NCI-H2196 treated with DMSO at 0.1 percent for 48 hours (cell line): ENCODE measurements around the gene PFDN6.

ENCODE experiments used
- DNase-seq: peaks from one replicate; lab custom pipeline; 2025; ENCODE audit not compliant: unreplicated experiment; lab: John Stamatoyannopoulos, UW

Gene PFDN6

DNA sequence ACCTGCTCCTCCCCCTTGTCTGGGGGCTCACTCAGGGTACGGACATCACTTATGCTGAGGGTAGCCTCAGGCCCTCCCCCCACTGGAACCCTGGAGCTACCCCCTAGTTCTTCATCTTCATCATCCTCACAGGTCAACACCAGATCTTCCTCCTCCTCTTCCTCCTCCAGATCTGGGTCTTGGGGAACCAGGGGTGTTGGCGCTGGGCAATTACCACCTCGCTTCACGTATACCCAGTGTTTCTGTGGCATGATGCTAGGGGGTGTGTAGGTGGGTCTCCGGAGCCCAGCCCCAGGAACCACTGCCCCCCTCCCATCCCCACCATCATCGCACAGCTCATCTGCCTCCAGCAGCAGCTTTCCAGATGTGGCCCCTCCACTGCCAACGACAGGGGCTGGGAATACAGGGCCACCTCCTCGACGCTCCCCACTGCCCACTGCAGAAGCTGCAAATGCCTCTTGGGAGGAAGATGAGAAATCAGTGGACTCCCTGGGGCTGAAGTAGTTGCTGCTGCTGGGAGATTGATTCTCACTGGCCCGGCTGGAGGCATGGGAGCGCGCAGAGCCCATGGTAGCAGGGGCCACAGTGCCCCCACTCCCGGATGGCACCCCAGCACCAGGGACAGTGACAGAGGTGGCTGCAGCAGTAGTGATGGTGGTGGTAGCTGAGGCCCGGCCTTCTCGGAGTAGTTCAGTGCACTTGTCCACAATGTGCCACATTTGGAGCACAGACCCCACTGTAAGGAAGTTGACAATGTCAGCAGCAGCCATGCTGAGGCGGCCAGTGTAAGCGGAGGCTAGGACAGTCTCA, 26.6 kb downstream of the PFDN6 start:
- DNase-seq, result no peak

GRCh38 chr6:33316603-33317418, 27.4 kb downstream of the PFDN6 start:
- no peak for DNase-seq

- DNase-seq, result no peak
Observed at GRCh38 chr6:33317419-33317668, 27.9 kb downstream of the PFDN6 start.

DNA sequence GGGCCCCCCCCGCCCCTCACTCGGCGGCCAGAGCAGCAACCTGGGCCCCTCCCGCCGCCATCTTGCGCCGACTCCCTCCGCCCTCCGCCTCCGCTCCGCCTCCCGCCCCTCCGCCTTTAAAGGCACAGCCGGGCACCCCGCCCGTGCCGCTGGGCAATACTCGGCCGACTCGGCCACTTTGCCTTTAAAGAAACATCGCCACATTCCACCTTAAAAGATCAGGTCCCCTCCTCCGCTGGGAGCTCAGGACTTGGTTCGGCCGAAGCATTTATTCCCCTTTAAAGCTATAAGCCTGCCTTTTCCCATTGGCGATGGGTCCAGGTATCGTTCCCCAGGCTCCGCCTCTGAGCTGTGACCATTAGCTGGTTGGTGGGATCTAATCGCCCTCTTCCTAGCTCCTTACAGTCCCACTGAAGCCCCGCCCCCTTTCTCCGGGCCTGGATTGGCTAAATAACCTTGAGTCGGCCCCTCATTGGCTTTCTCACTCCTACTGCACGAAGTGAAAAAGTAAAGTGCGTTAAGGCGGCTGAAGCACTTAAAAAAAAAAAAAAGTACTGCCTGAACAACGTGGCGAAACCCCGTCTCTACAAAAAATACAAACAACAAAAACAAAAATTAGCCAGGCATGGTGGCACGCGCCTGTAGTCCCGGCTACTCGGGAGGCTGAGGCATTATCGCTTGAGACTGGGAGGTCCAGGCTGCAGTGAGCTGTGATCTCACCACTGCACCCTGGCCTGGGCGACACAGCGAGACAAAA, 28.4 kb downstream of the PFDN6 start, which contains the start of gene ZBTB22:
Gene ZBTB22 (minus strand): TSS at position 76 of the 757 bp plus-strand sequence. CDS start 828 bp downstream, outside the sequence.
- peak; percentile 97 for DNase-seq

DNA sequence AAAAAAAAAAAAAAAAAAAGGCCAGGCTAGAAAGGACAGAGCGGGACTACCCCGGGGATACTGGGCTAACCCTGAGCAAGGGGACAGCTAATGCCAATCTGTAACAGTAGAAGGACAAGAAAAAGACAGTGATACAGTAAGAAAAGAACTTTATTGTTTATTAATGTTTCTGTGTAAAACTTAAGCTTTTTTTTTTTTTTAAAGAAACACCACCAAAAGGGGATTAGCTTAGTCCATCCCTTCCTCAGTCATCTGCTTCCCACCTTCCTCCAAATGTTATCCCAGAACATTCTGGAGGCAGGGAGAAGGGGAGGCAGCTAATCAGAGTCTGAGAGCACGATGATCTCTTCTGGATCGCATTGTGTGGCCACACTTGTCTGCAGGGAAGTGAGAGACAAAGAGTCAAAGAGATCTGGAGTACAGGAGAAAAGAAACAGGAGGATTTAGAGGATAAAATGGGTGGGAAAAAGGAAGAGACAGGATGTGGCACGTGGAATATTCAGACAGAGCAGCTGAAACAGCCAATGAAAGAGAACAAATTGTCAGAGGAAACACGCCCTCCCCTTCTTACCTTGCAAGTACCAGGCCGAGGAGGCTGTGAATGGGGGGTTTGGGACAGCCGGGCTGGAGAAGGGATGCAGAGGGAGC, 29.1 kb downstream of the PFDN6 start:
- DNase-seq, result no peak

GRCh38 chr6:33319939-33320314, 30.5 kb downstream of the PFDN6 start:
- no peak for DNase-seq

- DNase-seq, result peak; percentile 59
Observed at GRCh38 chr6:33320315-33321181, 31.1 kb downstream of the PFDN6 start.

DNA sequence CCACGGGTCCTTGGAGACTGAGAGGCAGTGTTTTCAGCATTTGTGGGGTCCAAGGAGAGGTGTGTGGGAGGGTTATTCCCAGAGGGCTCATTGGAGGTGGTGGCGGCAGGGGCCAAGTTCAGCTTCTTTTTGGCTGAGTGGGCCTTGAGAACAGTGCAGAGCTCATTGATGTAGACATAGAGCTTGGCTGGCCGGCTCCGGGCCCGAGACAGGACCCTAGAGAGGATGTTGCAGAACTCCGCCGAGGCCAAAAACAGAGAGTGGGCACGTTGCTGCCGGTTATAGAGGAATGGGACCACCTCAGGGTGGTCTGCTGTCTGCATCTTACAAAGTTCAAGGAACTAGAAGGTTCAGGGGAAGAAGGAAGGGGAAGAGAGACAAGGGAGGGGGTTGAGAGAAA, 31.8 kb downstream of the PFDN6 start:
- no peak for DNase-seq

- DNase-seq, result no peak
Observed at GRCh38 chr6:33323623-33323948, 34.2 kb downstream of the PFDN6 start.

GRCh38 chr6:33324125-33324524, 34.7 kb downstream of the PFDN6 start:
- DNase-seq, result no peak

GRCh38 chr6:33329058-33329457, 39.7 kb downstream of the PFDN6 start:
- DNase-seq, result no peak

DNA sequence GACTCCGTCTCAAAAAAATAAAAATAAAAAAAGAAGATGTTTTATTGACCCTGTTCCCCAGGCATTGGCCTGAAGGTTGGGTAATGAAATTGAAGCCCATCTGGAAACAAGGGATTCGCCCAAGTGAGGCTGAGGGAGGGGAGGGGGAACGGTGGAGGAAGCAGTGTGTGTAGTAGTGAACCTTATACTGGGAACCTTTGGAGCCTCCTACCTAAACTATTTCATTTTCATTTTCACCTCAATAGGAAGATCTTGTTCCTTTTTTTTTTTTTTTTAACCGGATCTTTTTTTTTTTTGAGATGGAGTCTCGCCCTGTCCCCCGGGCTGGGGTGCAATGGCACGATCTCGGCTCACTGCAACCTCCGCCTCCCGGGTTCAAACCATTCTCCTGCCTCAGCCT, 41.3 kb downstream of the PFDN6 start:
- DNase-seq, result no peak

GRCh38 chr6:33333666-33334065, 44.3 kb downstream of the PFDN6 start:
- DNase-seq, result no peak

DNA sequence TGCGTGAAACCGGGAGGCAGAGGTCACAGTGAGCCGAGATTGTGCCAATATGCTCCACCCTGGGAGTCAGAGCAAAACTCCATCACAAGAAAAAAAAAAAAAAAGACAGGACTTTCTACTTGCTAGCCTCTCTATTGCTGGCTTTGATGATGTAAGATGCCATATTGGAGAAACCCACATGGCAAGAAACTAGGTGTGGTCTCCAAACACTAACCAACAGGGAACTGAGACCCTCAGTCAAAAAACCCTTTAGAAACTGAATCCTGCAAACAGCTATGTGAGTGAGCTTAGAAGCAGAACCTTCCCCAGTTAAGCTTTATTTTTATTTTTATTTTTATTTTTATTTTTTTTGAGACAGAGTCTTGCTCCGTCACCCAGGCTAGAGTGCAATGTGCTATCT, 46.5 kb downstream of the PFDN6 start:
- DNase-seq, result no peak

GRCh38 chr6:33336495-33336894, 47.1 kb downstream of the PFDN6 start:
- no peak for DNase-seq

DNA sequence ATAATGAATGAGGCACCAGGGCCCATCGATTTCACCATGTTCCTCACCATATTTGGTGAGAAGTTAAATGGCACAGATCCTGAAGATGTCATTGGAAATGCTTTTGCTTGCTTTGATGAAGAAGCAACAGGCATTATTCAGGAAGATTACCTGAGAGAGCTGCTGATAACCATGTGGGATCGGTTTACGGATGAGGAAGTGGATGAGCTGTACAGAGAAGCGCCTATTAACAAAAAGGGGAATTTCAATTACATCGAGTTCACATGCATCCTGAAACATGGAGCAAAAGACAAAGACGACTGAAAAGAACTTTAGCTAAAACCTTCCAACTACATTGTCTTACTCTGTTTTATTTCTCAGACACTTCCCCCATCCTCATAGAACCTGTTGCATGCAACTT, 49.8 kb downstream of the PFDN6 start:
- no peak for DNase-seq
